Spinal cord (tissue), 10 donors: ENCODE measurements around the gene AHCYL1. TPM values are rescaled to one million over a fixed set of nuclear protein-coding genes. Genes with fewer than 3 reads are reported as not detected.
A peak's percentile ranks its signal among the peaks of the same experiment; 100 is the strongest.

Experiments used
- DNase-seq, 6 donors: peaks; one replicate each; pipeline versions ENCODE4 v3.0.0 to v3.0.0-alpha.2; 2013 to 2015; ENCODE audit warnings: low spot score in 6 of 6, low read depth in 4 of 6
- H3K27ac ChIP-seq: one replicate; pipeline ENCODE4 v1.5.1; 2013; ENCODE audit warnings: low read depth, low read length, control low read depth
- H3K27me3 ChIP-seq: one replicate; pipeline ENCODE4 v1.6.1; 2013; ENCODE audit warnings: low read length; ENCODE audit not compliant: control insufficient read depth, insufficient read depth
- H3K36me3 ChIP-seq: one replicate; pipeline ENCODE4 v1.6.1; 2013; ENCODE audit warnings: low read length; ENCODE audit not compliant: control insufficient read depth, insufficient read depth
- H3K4me1 ChIP-seq: one replicate; pipeline ENCODE4 v1.6.1; 2013; ENCODE audit warnings: low read length; ENCODE audit not compliant: control insufficient read depth, insufficient read depth
- H3K4me3 ChIP-seq: one replicate; pipeline ENCODE4 v1.5.1; 2013; ENCODE audit warnings: low read depth, low read length, control low read depth
- H3K9me3 ChIP-seq: one replicate; pipeline ENCODE4 v1.6.1; 2013; ENCODE audit warnings: low read length; ENCODE audit not compliant: control insufficient read depth, insufficient read depth
- WGBS: methylation state at CpG from one replicate; pipeline ENCODE4 v1.1.5; 2013; ENCODE audit warnings: missing lambda C conversion rate; ENCODE audit not compliant: insufficient coverage; 5-methylcytosine and 5-hydroxymethylcytosine counted together
- long read RNA-seq, 4 donors: transcript quantifications; one replicate each; lab custom pipeline, GENCODE V29; 2026
- polyA plus RNA-seq, 2 donors: library from polyadenylated mRNA; unstranded; fragments of 120-200 nt; gene quantifications; one replicate each; pipeline ENCODE4 v1.2.1, GENCODE V29; 2013; ENCODE audit not compliant: insufficient read length in 2 of 2
- total RNA-seq, 2 donors: library from RNA; depleted of rRNA in 1 of 2; stranded (reverse); fragments of 120-200 nt in 1 of 2; fragments of >200 nt in 1 of 2; gene quantifications; one replicate each; pipeline versions ENCODE4 v1.2.3 to v1.2.4, GENCODE V29; 2013 to 2014
- donor health status: healthy.

The AHCYL1 gene
- total RNA-seq (10 to 100 TPM; 64.4 to 84.9 TPM), polyA plus RNA-seq (100 to 1,000 TPM; 112 to 136 TPM)
- long read RNA-seq, donor 1, full-length matches to known transcripts, result 35 of 56 reads
- long read RNA-seq, donor 1, partial matches to known transcripts, result 21 of 56 reads
- long read RNA-seq, donor 1, other reads (novel, unspliced or antisense), result 0 of 56 reads
- long read RNA-seq, donor 2, full-length matches to known transcripts, result 24 of 24 reads
- long read RNA-seq, donor 2, partial matches to known transcripts, result 0 of 24 reads
- long read RNA-seq, donor 2, other reads (novel, unspliced or antisense), result 0 of 24 reads
- long read RNA-seq, donor 3, full-length matches to known transcripts, result 30 of 30 reads
- long read RNA-seq, donor 3, partial matches to known transcripts, result 0 of 30 reads
- long read RNA-seq, donor 3, other reads (novel, unspliced or antisense), result 0 of 30 reads
- long read RNA-seq, donor 4, full-length matches to known transcripts, result 9 of 37 reads
- long read RNA-seq, donor 4, partial matches to known transcripts, result 28 of 37 reads
- long read RNA-seq, donor 4, other reads (novel, unspliced or antisense), result 0 of 37 reads

DNA sequence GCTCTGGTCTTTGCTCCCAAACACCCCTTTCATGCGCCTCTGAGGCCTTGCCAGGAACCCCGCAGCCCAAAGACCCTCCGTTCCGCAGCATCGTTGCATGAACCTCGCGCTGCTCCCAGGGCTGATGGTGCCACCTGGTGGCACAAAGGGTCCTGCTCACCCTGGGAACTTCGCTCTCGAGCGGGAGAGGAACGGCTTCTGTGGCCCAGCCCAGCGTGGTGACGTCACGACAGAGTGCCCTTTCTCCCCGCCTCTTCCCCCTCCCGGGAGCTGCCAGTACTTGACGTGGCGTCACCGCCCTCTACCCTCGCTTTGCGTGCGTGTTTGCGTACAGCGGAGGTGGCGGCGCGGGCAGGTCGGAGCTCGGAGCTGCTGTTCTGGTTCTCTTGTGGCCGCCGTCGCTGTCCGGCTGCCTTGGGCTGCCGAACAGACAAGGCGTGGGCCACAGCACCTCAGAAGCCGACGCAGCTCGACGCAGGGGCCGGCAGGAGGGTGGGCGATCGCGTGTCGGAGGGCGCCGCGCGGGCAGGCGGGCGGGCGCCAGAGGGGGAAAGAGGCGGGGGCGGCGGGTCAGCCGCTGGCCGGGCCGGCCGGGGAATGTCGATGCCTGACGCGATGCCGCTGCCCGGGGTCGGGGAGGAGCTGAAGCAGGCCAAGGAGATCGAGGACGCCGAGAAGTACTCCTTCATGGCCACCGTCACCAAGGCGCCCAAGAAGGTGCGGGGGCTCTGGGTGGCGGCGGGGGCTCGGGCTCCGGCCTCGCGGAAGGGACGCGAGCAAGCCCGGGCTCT, at the start of gene AHCYL1:
Gene AHCYL1 (plus strand): TSS at position 310 of the 791 bp plus-strand sequence. CDS start 288 bp downstream, at position 598.
- WGBS, result under 1% methylated on average over 79 of the region's 79 CpGs
- peak within 1 kb of the TSS; percentile 85 for H3K4me3 ChIP-seq
- peak within 1 kb of the TSS; percentile 95 for H3K27ac ChIP-seq
- no peaks in the 10 kb centered on the region for H3K36me3 ChIP-seq
- peaks cover 11% of the 10 kb centered on the region for H3K4me1 ChIP-seq
- H3K9me3 ChIP-seq, result no peaks in the 10 kb centered on the region
- peak; percentile 93 to 100 (median 99) for DNase-seq
- H3K27me3 ChIP-seq, result no peaks in the 10 kb centered on the region

DNA sequence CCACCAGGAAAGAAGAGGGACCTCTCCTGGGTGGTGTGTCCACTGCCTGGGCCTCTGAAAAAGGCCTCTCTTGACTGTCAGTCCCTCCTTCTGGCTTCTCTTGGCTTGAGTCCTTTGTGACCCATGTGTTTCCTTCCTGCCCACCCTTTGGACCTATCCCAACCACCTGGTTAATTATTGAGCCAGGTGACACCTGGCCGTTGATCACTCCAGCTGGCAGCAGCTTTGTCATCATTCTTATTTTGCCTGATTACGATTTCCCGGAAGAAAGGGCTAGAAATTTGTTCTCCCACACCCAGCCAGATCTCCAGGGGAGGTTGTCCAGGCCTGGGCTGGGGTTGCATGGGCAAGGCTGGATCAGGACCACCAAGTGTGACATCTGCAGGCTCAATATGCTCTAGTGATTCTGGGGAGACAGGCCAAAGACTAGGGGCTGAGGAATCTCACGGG, 49.1 kb upstream of the AHCYL1 start:
- H3K27me3 ChIP-seq, result no peaks in the 10 kb centered on the region

DNA sequence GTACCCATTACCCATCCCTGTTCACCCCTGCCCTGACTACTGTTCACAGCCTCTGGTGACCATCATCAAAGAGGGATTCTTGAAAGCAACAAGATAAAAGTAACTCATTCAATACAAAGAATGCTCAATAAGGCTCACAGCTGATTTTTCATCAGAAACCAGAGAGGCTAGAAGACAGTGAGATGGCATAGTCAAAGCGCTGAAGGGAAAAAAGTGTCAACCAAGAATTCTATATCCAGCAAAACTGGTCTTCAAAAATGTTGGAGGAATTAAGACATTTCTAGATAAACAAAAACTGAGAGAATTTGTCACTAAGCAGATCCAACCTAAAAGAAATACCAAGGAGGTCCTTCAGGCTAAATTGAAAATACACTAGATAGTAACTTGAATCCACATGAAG, 46.8 kb upstream of the AHCYL1 start:
- Histone ChIP-seq H3K27ac (no peak overlapping the region), H3K9me3 (peaks cover 8% of the 10 kb centered on the region), H3K4me1 (no peaks in the 10 kb centered on the region), H3K4me3 (no peak overlapping the region), H3K27me3 (no peaks in the 10 kb centered on the region), H3K36me3 (no peaks in the 10 kb centered on the region)
- DNase-seq, result no peak
- no CpG with 5 or more reads among the region's 1 CpG for WGBS

More for the DNA sequence above, 49.1 kb upstream of the AHCYL1 start:
- 68% methylated on average over 4 of the region's 4 CpGs for WGBS
- Histone ChIP-seq H3K4me3 (no peak overlapping the region), H3K27ac (no peak overlapping the region), H3K36me3 (no peaks in the 10 kb centered on the region), H3K4me1 (peaks cover 9% of the 10 kb centered on the region), H3K9me3 (peaks cover 8% of the 10 kb centered on the region)
- DNase-seq, result no peak

DNA sequence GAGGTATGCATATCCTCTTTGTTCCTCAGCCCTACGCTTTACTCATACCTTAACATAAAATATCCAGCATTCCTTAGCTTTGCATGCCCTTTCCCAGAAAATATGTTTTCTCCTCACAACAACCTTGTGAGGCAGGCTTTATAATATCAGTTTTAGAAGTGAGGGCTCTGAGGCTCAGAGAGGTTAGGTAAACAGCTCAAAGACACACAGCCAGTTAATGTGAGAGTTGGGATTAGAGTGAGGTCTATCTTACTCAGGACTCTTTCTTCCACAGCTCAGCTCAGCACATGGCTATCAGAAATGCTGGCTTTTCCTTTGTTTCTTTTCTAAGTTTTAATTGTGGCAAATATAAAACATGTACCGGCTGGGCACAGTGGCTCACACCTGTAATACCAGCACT, 46.0 kb upstream of the AHCYL1 start:
- no CpG with 5 or more reads among the region's 2 CpGs for WGBS
- Histone ChIP-seq H3K36me3 (no peaks in the 10 kb centered on the region), H3K4me1 (no peaks in the 10 kb centered on the region), H3K9me3 (peaks cover 8% of the 10 kb centered on the region), H3K4me3 (no peak overlapping the region), H3K27ac (no peak overlapping the region), H3K27me3 (no peaks in the 10 kb centered on the region)
- no peak for DNase-seq

DNA sequence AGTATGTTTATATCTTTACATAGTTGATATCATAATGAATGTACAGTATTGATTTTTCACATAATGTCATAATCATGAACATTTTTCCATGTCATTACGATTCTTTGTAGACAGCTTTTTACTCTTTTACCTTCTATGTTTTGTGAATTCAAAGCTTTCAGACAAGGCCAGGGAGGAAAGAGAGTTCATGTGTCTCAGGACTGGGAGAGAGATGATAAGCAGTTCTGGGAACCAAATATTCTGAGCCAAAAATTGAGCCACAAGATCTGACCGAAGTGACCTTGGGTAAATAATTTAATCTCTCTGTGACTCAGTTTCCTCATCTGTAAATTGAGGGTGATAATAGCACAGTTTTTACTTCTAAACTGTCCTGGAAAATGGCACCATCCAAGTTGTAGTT, 42.1 kb upstream of the AHCYL1 start:
- Histone ChIP-seq H3K36me3 (no peaks in the 10 kb centered on the region), H3K4me1 (no peaks in the 10 kb centered on the region), H3K27me3 (no peaks in the 10 kb centered on the region), H3K9me3 (peaks cover 8% of the 10 kb centered on the region), H3K27ac (no peak overlapping the region), H3K4me3 (no peak overlapping the region)
- WGBS, result no CpG with 5 or more reads among the region's 2 CpGs
- no peak for DNase-seq

DNA sequence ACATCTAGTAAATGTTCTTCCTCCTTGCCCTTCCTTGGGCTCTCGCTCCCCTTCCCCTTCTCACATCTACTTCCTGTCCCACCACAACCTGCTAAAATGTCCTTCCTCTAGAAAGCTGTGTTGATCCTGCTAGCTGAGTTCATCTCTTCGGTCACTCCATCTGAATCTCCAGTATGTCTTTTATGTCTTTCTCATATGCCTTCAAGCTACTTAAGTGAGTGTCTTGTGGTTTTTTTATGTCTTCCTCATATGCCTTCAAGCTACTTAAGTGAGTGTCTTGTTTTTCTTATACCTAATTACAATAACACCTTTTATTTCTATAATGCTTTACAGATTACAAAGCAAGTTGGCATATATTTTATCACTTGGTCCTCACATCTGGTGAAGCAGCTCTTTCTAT, 40.0 kb upstream of the AHCYL1 start:
- Histone ChIP-seq H3K27me3 (no peaks in the 10 kb centered on the region), H3K4me3 (no peak overlapping the region), H3K4me1 (no peaks in the 10 kb centered on the region), H3K9me3 (no peaks in the 10 kb centered on the region), H3K27ac (no peak overlapping the region), H3K36me3 (no peaks in the 10 kb centered on the region)
- DNase-seq, result no peak
- 91% methylated on average over 1 of the region's 2 CpGs for WGBS

DNA sequence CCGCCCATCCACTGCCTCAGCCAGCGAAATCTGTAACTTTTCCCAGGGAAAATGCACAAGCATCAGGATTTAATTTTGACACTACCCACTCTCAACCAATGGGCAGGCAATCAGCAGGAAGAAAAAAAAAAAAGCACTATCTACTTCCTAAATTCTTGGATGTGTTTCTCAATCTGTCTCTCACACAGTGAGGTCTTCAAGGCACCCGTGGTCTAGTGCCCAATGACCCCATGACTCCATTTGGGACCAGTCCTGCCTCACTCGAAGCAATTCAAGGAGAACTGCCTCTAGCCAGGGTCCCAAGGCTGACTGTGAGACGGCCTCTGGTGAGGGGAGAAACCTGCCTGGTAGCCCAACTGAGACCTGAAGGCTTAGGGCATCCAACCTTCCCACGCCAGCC, 38.1 kb upstream of the AHCYL1 start:
- H3K27me3 ChIP-seq, result no peaks in the 10 kb centered on the region
- no peaks in the 10 kb centered on the region for H3K9me3 ChIP-seq
- H3K36me3 ChIP-seq, result no peaks in the 10 kb centered on the region
- no peak overlapping the region for H3K4me3 ChIP-seq
- H3K4me1 ChIP-seq, result no peaks in the 10 kb centered on the region
- WGBS, result 83% methylated on average over 5 of the region's 6 CpGs
- DNase-seq, result no peak
- H3K27ac ChIP-seq, result no peak overlapping the region

DNA sequence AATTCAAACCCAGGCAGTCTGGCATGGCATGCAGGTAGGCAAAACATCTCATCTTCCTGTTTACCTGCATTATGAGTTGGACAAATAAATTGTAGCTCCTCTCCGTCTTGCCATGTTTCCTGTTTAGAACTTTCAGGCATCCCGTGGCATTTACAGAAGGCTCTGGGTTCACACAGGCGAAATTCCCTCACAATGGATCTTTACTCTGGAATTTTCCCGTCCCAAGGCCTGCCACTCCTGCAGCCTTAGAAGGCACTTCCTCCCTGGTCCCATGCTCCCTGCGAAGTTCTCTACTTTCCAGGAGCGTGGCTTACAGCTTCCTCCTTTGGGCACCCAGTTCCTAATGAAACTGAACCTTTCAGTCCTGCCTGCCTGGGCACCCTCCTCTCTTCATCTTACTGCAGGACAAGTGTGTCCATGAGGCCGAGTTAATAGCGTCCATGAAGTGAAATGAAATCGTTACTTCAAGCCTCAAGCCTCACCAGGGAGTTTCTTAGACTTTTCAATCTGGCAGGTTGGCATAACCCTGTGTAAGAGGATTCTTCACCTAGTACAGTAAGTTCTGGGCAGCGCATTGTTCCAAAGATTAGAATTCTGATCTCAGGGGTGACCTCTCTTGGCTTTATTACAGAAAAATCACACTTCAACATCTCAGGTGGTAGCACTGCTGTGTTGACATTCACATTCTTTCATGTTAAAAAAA, 36.8 kb upstream of the AHCYL1 start:
- Histone ChIP-seq H3K4me1 (no peaks in the 10 kb centered on the region), H3K36me3 (no peaks in the 10 kb centered on the region), H3K9me3 (no peaks in the 10 kb centered on the region), H3K4me3 (no peak overlapping the region), H3K27me3 (no peaks in the 10 kb centered on the region), H3K27ac (no peak overlapping the region)
- no peak for DNase-seq
- 72% methylated on average over 6 of the region's 10 CpGs for WGBS

DNA sequence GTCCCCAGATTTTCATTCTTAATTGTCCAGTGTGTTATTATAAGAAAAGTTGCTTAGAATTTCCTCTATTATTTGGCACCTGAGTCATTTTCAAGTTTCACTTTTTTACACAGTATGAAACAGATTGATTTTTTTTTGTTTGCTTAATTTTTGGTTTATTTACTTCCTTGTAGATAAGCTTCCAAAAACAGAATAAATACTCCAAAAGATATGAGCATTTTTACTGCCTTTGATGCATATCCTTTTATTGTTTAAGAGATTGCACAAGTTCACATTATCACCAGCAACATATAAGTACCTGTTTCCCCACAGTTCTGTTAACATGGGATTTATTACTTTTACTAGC, 36.3 kb upstream of the AHCYL1 start:
- no peaks in the 10 kb centered on the region for H3K4me1 ChIP-seq

More for the DNA sequence above, 36.3 kb upstream of the AHCYL1 start:
- Histone ChIP-seq H3K36me3 (no peaks in the 10 kb centered on the region), H3K27me3 (no peaks in the 10 kb centered on the region), H3K27ac (no peak overlapping the region), H3K9me3 (no peaks in the 10 kb centered on the region), H3K4me3 (no peak overlapping the region)
- DNase-seq, result no peak
